HUES6 (cell line): ENCODE data around the gene MTMR12.

ENCODE experiments used
- H3K27ac ChIP-seq: 2 replicates; pipeline ENCODE4 v1.7.0; 2013; ENCODE audit warnings: low read depth, mild to moderate bottlenecking, low read length, inconsistent platforms
- H3K27me3 ChIP-seq: 2 replicates; pipeline ENCODE4 v1.6.1; 2013; ENCODE audit warnings: low read length; ENCODE audit not compliant: control insufficient read depth, insufficient read depth
- H3K36me3 ChIP-seq: 2 replicates; pipeline ENCODE4 v1.6.1; 2013; ENCODE audit warnings: low read length; ENCODE audit not compliant: control insufficient read depth, insufficient read depth
- H3K4me1 ChIP-seq: 2 replicates; pipeline ENCODE4 v1.6.1; 2013; ENCODE audit warnings: low read length; ENCODE audit not compliant: control insufficient read depth, insufficient read depth
- H3K4me3 ChIP-seq: 2 replicates; pipeline ENCODE4 v1.5.1; 2013; ENCODE audit warnings: low read depth, low read length
- H3K9ac ChIP-seq: one replicate; pipeline ENCODE4 v1.6.1; 2013; ENCODE audit warnings: mild to moderate bottlenecking, low read length
- H3K9me3 ChIP-seq: 2 replicates; pipeline ENCODE4 v1.6.1; 2013; ENCODE audit warnings: low read depth, low read length; ENCODE audit not compliant: control insufficient read depth, insufficient read depth

Gene MTMR12

DNA sequence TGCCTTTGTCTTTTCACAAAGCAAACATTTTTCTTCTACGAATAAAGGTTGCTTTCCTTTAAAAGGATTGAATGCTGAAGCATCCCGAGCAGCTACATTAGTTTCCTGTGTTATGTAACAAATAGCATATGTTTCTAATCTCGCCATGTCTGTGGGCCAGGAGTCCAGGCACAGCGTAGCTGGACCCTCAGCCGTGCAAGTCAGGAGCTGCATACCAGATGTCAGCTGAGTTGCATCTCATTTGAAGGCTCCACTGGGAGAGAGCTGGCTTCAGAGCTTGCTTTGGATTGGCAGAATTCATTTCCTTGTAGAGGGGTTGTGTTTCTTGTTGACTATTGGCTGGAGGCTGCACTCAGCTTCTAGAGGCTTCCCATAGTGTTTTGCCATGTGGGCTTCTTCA, 122.6 kb downstream of the MTMR12 start:
- H3K9me3 ChIP-seq, result peaks cover 9% of the 10 kb centered on the region; the same call in 1 of the 2 replicates
- H3K9ac ChIP-seq, result no peak overlapping the region
- no peaks in the 10 kb centered on the region for H3K4me1 ChIP-seq
- H3K4me3 ChIP-seq, result no peak overlapping the region
- no peak overlapping the region for H3K27ac ChIP-seq
- H3K27me3 ChIP-seq, result no peaks in the 10 kb centered on the region
- no peaks in the 10 kb centered on the region for H3K36me3 ChIP-seq

GRCh38 chr5:32187675-32188074, 125.1 kb downstream of the MTMR12 start:
- H3K9ac ChIP-seq, result no peak overlapping the region
- H3K27ac ChIP-seq, result no peak overlapping the region
- peaks cover 9% of the 10 kb centered on the region; the same call in 1 of the 2 replicates for H3K9me3 ChIP-seq
- H3K36me3 ChIP-seq, result no peaks in the 10 kb centered on the region
- no peaks in the 10 kb centered on the region for H3K27me3 ChIP-seq
- H3K4me1 ChIP-seq, result no peaks in the 10 kb centered on the region
- H3K4me3 ChIP-seq, result no peak overlapping the region

- Histone ChIP-seq H3K27ac (no peak overlapping the region), H3K4me1 (peaks cover under 1% of the 10 kb centered on the region; the same call in 1 of the 2 replicates), H3K9me3 (no peaks in the 10 kb centered on the region; the same call in 1 of the 2 replicates), H3K36me3 (no peaks in the 10 kb centered on the region), H3K27me3 (no peaks in the 10 kb centered on the region), H3K9ac (no peak overlapping the region), H3K4me3 (no peak overlapping the region)
Measured at GRCh38 chr5:32182463-32183063, 130.2 kb downstream of the MTMR12 start.
